Lower leg skin (tissue), 3 donors: ENCODE results near the gene ZNF593OS.

Experiments used
- CTCF ChIP-seq, 3 donors: fragments of 450-650 bp; IDR thresholded peaks; one replicate each; pipeline ENCODE4 v1.5.1; 2016; ENCODE audit warnings: antibody characterized with exemption in 3 of 3, mild to moderate bottlenecking in 3 of 3, moderate library complexity in 2 of 3
- POLR2A ChIP-seq, 2 donors: fragments of 450-650 bp; IDR thresholded peaks; one replicate each; pipeline ENCODE4 v1.6.1; 2016 to 2017; ENCODE audit warnings: antibody characterized with exemption in 2 of 2, mild to moderate bottlenecking in 1 of 2, moderate library complexity in 1 of 2

GRCh38 chr1:26125382-26125781 lies 46.2 kb downstream of the ZNF593OS start:
- TF ChIP-seq POLR2A (IDR thresholded peaks at IDR 0.05) (no peak), CTCF (IDR thresholded peaks at IDR 0.05) (no peak)
